ENCODE data around the gene IBA57. TPM values are rescaled to one million over a fixed set of nuclear protein-coding genes. Genes with fewer than 3 reads are reported as not detected.
A peak's percentile ranks its signal among the peaks of the same experiment; 100 is the strongest.

IBA57 gene
- total RNA-seq, 1 donor from 2014 or later, result 2.0 TPM

DNA sequence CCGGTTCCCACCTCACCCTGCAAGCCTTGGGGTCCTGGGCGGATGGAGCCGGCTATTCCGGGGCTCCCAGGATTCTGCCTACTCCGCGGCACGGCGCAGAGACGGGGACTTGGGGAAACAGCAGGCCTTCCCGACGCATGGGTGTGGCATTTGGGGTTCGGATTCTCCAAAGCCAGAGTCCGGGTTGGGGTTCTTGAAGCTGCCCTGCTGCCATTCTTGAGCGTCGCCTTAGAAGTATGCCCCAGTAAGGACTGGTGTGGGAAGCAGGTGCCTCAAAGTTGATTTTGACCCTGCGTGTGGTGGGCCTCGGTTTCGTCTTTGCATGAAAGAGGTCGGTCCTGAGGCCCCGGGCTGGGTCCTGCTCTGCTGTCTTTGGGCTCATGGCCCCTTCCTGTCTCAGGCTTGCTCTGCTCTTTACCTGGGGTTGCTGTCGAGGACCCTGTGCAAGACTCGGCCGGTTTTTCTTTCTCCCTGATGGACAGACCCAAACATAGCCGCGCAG, 24.8 kb upstream of the IBA57 start:
- no peak for DNase-seq (ENCODE audit: low read depth)
- peak overlapping the region; percentile 63 for H3K4me3 ChIP-seq (ENCODE audit: low read depth, low read length)
- no peak for TF ChIP-seq CTCF (conservative IDR thresholded peaks at IDR 0.05; ENCODE audit: low read depth, low read length)

DNA sequence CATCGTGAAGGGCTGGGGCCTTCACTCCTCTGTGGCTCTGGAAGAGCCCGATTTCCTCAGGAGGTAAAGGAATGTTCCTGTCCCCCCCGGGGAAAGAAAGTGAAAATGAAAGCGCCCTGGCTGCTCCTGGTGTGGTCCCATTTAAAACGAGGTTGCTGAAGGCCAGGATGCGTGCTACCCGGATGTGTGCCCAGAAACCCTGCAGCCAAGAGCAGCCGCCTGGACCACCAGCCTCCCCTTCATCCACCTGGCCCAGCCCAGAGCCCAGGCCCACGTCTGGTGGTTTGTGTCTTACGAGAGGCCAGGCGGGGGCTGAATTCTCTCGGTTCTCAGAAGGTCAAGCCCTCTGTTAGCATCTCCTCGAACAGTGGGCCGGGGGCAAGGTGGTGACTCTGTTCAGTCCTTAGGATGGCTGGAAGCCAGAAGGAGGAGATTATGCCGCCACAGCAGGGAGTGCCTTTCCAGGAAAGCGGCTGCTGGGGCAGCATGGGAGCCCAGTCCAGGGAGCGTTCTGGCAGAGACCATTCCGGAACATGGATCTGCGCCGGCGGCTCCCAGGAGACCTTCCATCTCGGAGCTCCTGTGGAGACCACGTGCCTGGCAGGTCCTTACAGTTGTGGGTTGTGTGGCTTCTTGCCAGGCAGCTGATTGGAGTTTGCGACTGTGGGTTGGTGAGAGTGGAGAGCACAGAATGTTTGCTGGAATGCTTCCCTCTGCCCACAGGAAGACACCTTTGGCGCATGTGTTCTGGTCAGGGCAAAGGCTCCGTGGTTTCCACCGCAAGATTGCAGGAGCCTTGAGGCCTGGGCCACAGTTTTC, 24.2 kb upstream of the IBA57 start:
- DNase-seq (ENCODE audit: low read depth), result no peak
- TF ChIP-seq CTCF (conservative IDR thresholded peaks at IDR 0.05; ENCODE audit: low read depth, low read length), result no peak
- peak overlapping the region; percentile 63 for H3K4me3 ChIP-seq (ENCODE audit: low read depth, low read length)

DNA sequence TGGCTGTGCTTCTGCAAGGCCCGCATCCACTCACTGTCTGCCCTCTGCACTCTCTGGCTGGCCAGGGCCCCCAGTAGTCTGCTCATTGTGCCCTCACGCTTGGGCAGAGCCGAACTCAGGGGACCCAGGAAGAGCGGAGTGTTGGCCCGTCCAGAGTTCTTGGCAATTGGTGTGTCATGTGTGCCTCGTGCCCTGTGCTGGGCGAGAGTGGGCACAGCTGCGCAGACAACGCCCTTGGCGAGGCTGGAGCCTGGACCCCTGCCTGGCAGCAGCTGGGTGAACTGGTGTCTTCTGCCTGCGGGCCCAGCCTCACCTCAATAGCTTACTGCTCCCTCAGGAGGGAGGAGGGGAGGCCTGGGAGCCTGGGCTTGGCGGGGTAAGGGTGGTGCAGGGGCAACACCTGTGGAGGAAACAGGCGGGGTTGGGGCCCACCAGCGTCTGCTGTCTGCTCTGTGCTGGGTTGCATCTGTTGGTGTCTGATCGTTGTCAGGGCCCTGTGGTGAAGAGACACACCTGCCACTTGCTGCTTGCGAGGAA, 23.4 kb upstream of the IBA57 start:
- TF ChIP-seq CTCF (conservative IDR thresholded peaks at IDR 0.05; ENCODE audit: low read depth, low read length), result no peak
- no peak for DNase-seq (ENCODE audit: low read depth)
- H3K4me3 ChIP-seq (ENCODE audit: low read depth, low read length), result peak overlapping the region; percentile 63

GRCh38 chr1:228142701-228143136, 22.9 kb upstream of the IBA57 start:
- TF ChIP-seq CTCF (conservative IDR thresholded peaks at IDR 0.05; ENCODE audit: low read depth, low read length), result no peak
- no peak for DNase-seq (ENCODE audit: low read depth)
- no peak overlapping the region for H3K4me3 ChIP-seq (ENCODE audit: low read depth, low read length)

DNA sequence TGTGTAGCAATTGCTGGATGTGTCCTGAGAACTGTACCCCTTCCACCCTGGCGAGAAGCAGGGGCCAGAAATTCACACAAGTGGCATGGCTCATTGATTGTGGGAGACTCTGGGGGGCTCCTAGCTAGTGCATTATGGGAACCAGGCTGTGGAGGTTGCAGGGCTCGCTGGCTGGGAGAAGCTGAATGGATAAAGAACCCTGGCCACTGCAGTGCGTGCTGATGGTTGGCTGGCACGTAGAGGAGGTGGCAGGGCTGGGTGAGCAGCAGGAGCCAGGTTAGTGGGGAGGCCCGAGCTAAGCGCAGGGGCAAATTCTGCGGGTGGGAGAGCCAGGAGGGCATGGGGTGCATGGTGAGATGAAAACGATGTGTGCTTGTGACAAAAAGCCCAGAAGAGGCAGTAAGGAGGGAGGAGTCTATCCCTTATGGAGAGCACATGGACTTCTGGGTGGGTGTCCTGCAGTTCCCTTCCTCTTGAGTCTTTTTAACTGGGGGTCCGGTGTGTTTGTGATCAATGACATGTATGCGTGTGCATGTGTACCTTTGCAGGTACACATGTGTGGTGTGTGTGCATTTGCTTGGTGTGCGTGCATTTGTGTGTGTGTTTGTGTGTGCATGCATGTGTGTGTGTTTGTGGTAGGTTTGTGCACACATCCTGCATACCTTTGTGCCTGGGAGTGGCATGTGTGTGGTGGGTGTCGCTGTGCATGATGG, 22.0 kb upstream of the IBA57 start:
- H3K4me3 ChIP-seq (ENCODE audit: low read depth, low read length), result no peak overlapping the region
- no peak for DNase-seq (ENCODE audit: low read depth)
- TF ChIP-seq CTCF (conservative IDR thresholded peaks at IDR 0.05; ENCODE audit: low read depth, low read length), result no peak

DNA sequence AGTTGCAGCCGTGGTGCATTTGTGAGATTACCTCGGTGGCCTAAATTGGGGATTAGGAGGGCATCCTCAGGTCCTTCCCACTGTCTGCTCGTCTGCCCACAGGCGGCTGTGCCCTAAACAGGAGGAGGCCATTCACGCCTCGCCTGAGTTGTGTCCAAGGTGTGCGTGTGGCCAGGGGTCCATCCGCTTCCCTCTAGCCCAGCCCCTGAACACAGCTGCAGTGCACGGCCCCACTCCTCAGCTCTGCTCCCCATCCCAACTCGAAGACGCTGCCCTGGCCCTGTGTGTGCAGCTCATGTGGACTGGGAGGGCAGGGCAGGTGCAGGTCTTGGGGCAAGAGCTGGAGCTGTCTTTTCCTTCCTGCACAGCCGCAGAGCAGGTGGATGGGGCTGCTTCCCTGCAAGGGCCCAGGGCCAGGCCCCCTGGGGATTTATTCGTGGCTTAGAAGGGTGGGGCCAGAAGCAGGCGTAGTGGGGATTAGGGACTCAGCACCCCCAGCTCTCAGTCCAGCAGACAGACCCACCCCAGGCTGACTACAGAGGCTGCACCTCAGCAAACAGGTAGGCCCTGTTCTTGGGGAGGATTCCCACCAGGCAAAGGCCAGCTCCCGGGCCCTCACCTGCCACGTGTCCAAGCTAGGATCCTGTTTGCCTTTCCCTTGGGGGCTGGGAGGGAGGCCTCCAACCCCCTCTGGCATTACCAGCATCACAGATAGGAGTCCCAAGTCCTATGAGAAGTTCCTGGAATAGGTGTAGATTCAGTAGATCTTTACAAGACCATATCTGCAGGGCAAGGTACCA, 21.2 kb upstream of the IBA57 start:
- no peak for DNase-seq (ENCODE audit: low read depth)
- TF ChIP-seq CTCF (conservative IDR thresholded peaks at IDR 0.05; ENCODE audit: low read depth, low read length), result no peak
- H3K4me3 ChIP-seq (ENCODE audit: low read depth, low read length), result no peak overlapping the region

Data from epithelial cell of proximal tubule (primary cell).